ENCODE measurements around the gene TUBA3E.
"Not testable (repeated sequence)": the region's sequence is repeated elsewhere in the genome, so short reads cannot be mapped to it uniquely, and the experiment has no call there.

The TUBA3E gene

GRCh38 chr2:130142396-130143265 is 55.6 kb downstream of the TUBA3E start:
- not testable (repeated sequence) for DNase-seq
